OCI-M1 (cell line): ENCODE results near the gene LNX1.

Experiments
- DNase-seq: peaks from one replicate; lab custom pipeline; 2025; lab: John Stamatoyannopoulos, UW

Gene LNX1

GRCh38 chr4:53572600-53572994 lies 18.7 kb downstream of the LNX1 start:
- no peak for DNase-seq

DNA sequence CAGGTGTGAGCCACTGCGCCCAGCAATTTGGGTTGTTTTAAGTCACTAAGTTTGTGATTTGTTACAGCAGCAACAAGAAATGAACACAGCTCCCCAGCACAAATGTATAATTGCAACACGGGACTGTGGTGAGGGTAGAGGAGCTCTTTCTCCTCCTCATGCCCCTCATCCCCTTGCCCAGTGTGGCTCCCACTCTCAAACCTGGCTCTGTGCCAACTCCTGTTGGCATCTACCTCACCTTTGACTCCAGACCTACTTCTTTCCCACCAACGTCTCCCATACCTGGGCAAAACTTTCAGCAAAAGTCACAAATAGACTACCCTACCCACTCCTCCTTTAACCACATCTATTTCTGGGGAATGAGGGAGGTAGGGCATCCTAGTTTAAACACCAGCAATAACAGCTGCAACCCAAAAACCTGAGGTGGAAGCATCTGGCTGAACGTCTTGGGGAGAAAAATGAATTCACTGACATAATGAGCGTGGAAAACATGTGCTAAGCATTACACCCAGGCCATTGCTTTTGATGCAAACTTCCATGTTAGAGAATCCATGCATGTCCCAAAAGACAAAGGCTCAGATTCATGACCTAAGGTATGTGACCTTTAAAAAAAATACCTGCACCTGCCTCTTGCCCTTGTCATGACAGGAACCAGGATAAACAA lies 19.2 kb downstream of the LNX1 start:
- no peak for DNase-seq

DNA sequence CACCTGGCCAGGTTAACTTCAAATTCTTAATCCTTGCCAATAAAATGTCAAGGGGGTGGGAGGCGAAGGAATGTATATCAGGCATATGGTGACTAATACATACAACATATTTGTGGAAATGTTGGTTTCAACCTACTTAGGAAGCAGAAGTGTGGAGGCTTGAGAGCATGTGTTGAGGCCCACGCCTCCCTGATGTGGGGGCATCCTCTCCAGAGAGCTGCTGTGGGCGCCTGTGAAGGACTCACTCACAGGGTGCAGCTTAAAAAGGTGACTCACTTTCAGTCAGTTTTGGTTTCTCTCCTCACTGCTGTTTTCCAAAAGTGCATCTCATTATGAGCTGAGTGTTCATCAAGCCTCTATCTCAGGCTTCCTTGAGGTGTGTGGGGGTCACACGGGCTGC lies 27.5 kb downstream of the LNX1 start:
- DNase-seq, result no peak

GRCh38 chr4:53562409-53562808 lies 28.9 kb downstream of the LNX1 start:
- no peak for DNase-seq

GRCh38 chr4:53559021-53559620 lies 32.2 kb downstream of the LNX1 start:
- DNase-seq, result no peak

- DNase-seq, result no peak
Observed at GRCh38 chr4:53558065-53558801, 33.1 kb downstream of the LNX1 start.

DNA sequence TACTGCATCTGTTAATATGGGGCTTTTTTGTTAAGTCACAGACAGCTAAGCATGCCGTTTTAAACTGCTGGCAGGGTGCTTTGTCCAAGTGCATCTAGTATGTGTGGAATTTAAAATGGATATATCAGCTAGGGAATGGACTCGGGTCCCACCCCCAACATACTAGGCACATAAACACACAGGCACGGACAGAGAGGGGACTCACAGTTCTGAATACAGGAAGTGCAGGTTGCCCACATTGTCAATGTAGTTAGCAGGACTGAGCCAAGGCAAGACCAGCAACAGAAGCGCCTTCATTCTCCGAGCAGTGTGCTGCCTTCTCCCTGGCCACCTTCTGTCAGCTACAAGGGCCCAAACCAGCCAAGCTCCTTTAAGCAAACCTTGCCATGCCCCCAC lies 33.6 kb downstream of the LNX1 start:
- no peak for DNase-seq

DNA sequence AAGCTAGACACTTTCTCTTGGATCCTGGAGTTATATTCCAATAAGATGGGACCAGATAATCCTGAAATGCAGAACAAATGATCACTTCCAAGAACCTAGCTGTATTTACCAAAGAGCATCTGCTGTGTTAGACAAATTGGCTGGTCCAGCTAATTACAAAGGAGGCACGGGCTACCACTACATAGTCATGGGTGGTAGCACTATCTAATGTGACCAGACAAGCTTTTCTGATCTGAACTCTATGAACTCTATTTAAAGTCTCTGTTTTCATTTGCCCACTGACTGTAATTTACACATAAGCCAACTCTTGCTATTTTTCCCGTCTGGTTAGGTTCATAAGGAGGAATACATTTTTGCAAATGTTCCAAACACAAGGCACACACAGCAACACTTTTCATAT lies 34.6 kb downstream of the LNX1 start:
- no peak for DNase-seq

- no peak for DNase-seq
Observed at GRCh38 chr4:53553486-53554210, 37.6 kb downstream of the LNX1 start.

DNA sequence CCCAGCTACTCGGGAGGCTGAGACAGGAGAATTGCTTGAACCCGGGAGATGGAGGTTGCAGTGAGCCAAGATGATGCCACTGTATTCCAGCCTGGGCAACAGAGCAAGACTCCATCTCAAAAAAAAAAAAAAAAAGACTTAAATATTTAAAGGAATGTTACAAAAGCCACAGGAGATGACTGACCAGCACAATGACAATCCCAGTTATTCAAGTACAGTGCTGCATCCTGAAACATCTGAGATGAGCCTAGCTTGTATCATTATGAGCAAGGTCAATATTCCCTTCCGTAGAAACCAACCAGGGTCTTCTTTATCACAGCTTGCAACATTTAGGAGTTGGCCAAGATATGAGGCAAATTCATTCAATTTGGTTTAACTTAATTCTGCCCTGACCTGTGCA lies 38.6 kb downstream of the LNX1 start:
- DNase-seq, result no peak

DNA sequence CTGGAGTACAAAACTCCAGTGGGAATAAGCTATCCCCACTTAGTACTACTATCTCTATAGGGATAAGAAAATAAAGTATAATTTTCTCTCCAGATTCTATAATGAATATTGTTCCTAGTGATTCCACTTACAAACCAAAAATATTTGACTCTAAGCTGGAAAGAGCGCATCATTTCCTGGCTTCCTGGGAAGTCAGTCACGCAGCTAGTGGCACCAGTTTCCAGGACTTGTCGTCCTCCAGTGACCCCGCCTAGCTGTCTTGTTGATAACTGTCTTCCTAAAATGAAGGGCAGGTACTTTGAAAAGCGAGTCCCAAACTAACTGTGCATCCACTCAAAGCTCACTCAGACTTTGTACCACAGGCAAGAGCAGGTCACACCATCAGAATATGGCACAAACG lies 39.3 kb downstream of the LNX1 start:
- no peak for DNase-seq

DNA sequence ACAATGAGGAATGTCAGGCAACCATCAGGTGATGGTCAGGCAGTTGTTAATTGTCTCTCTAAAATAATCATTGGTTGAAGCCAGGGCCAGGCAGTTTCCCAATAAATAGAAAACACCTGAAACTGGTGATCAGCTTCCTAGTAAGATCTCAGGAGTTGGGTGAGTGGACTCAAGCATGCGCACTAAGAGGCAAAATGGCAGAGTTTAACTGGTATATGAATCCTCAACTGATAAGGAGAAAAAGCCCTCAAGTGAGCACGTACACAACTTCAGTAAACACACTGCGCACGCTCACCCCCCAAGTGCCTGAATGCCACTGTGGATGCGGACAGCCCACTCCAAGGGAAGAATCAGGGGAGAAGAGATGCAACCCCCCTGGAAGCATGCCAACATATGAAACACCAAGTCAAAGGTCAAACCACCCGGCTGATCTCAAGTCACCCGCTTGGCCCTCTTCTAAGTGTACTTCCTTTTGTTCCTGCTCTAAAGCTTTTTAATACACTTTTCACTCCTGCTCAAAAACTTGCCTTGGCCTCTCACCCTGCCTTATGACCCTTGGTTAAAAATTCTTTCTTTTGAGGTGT lies 39.9 kb downstream of the LNX1 start:
- no peak for DNase-seq

GRCh38 chr4:53548662-53549061 lies 42.6 kb downstream of the LNX1 start:
- DNase-seq, result no peak

- no peak for DNase-seq
Observed at GRCh38 chr4:53547983-53548382, 43.3 kb downstream of the LNX1 start.

GRCh38 chr4:53545942-53546581 lies 45.2 kb downstream of the LNX1 start:
- no peak for DNase-seq

- no peak for DNase-seq
Observed at GRCh38 chr4:53545273-53545672, 46.0 kb downstream of the LNX1 start.

GRCh38 chr4:53543561-53543960 lies 47.7 kb downstream of the LNX1 start:
- DNase-seq, result no peak

- no peak for DNase-seq
Observed at GRCh38 chr4:53541577-53542206, 49.6 kb downstream of the LNX1 start.

- DNase-seq, result no peak
Observed at GRCh38 chr4:53538756-53539155, 52.5 kb downstream of the LNX1 start.

DNA sequence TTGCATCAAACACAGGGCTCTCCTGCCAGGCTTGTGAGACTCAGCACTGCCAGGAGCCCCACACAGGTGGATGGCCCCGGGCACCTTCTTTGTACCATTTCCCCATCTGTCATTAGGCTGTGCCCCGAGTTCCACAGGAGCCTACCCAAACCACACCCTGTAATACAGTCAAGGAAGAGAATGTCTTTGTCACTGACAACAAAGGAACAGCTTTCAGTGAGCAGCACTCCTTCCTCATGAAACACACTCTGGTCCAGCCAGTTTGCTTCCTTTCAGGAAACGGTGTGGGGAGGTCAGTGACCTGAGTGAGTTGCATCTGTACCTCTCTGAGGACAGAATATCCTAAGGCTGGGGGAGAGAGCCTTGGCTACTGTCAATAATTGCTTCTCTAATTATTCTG lies 53.7 kb downstream of the LNX1 start:
- DNase-seq, result no peak

GRCh38 chr4:53536328-53536727 lies 55.0 kb downstream of the LNX1 start:
- no peak for DNase-seq
